SK-N-SH treated with all-trans-retinoic acid at 6 μM for 48 hours (cell line): ENCODE results near the gene OLFML2B.
"Not testable (repeated sequence)": the region's sequence is repeated elsewhere in the genome, so short reads cannot be mapped to it uniquely, and the experiment has no call there.

Source experiments
- ATAC-seq: fragments of 200-7000 bp; cut with Tn5 transposase; 3 replicates; pipeline ENCODE4 v1.9.1; 2020; ENCODE audit warnings: mild to moderate bottlenecking, moderate library complexity
- ARNTL ChIP-seq: fragments of 450-650 bp; formaldehyde crosslinking; IDR thresholded peaks from 2 replicates; pipeline ENCODE4 v1.5.0; 2020; ENCODE audit warnings: low read depth, mild to moderate bottlenecking, moderate library complexity, borderline replicate concordance
- BACH2 ChIP-seq: fragments of 250-450 bp; sonication (Bioruptor Pico); IDR thresholded peaks from 2 replicates; pipeline ENCODE4 v1.9.0; 2021; ENCODE audit warnings: mild to moderate bottlenecking, borderline replicate concordance
- CREB5 ChIP-seq: fragments of 250-450 bp; sonication (Bioruptor Pico); IDR thresholded peaks from 2 replicates; pipeline ENCODE4 v1.5.1; 2020; ENCODE audit warnings: low read depth, mild to moderate bottlenecking, moderate library complexity
- CSDC2 ChIP-seq: fragments of 250-450 bp; sonication (Bioruptor Pico); IDR thresholded peaks from 2 replicates; pipeline ENCODE4 v1.5.0; 2020; ENCODE audit warnings: mild to moderate bottlenecking, moderate library complexity
- ESRRG ChIP-seq: fragments of 250-450 bp; sonication (Bioruptor Pico); IDR thresholded peaks from 2 replicates; pipeline ENCODE4 v1.6.1; 2021; ENCODE audit warnings: mild to moderate bottlenecking
- GLIS3 ChIP-seq: fragments of 250-450 bp; sonication (Bioruptor Pico); IDR thresholded peaks from 2 replicates; pipeline ENCODE4 v1.5.0; 2020; ENCODE audit warnings: mild to moderate bottlenecking, moderate library complexity
- ISL1 ChIP-seq: fragments of 250-450 bp; sonication (Bioruptor Pico); IDR thresholded peaks from 2 replicates; pipeline ENCODE4 v2.1.2; 2022; ENCODE audit warnings: mild to moderate bottlenecking, moderate library complexity
- OSR1 ChIP-seq: fragments of 250-450 bp; sonication (Bioruptor Pico); IDR thresholded peaks from 2 replicates; pipeline ENCODE4 v1.8.0; 2022; ENCODE audit warnings: moderate library complexity, mild to moderate bottlenecking, inconsistent platforms
- PPARA ChIP-seq: fragments of 250-450 bp; sonication (Bioruptor Pico); IDR thresholded peaks from 2 replicates; pipeline ENCODE4 v1.5.0; 2020; ENCODE audit warnings: mild to moderate bottlenecking, borderline replicate concordance
- RARB ChIP-seq: fragments of 250-450 bp; sonication (Bioruptor Pico); IDR thresholded peaks from 2 replicates; pipeline ENCODE4 v1.8.0; 2021; ENCODE audit warnings: mild to moderate bottlenecking, moderate library complexity
- SNAI2 ChIP-seq: fragments of 250-450 bp; sonication (Bioruptor Pico); IDR thresholded peaks from 2 replicates; pipeline ENCODE4 v1.5.0; 2020; ENCODE audit warnings: mild to moderate bottlenecking, moderate library complexity
- TCF4 ChIP-seq: fragments of 250-450 bp; sonication (Bioruptor Pico); IDR thresholded peaks from 2 replicates; pipeline ENCODE4 v1.8.0; 2021; ENCODE audit warnings: mild to moderate bottlenecking, moderate library complexity, borderline replicate concordance
- TOX ChIP-seq: fragments of 250-450 bp; sonication (Bioruptor Pico); IDR thresholded peaks from 2 replicates; pipeline ENCODE4 v1.8.0; 2021; ENCODE audit warnings: mild to moderate bottlenecking, moderate library complexity, borderline replicate concordance
- ZFP3 ChIP-seq: fragments of 250-450 bp; sonication (Bioruptor Pico); IDR thresholded peaks from 2 replicates; pipeline ENCODE4 v1.5.0; 2020; ENCODE audit warnings: mild to moderate bottlenecking, moderate library complexity
- ZFP30 ChIP-seq: fragments of 450-650 bp; formaldehyde crosslinking; IDR thresholded peaks from 2 replicates; pipeline ENCODE4 v1.5.0; 2022; ENCODE audit warnings: mild to moderate bottlenecking, moderate library complexity
- ZNF565 ChIP-seq: fragments of 450-650 bp; formaldehyde crosslinking; conservative IDR thresholded peaks from 2 replicates; pipeline ENCODE4 v1.5.0; 2020; ENCODE audit warnings: low read depth, mild to moderate bottlenecking, moderate library complexity
- ZNF70 ChIP-seq: fragments of 450-650 bp; formaldehyde crosslinking; IDR thresholded peaks from 2 replicates; pipeline ENCODE4 v1.5.0; 2020; ENCODE audit warnings: mild to moderate bottlenecking, moderate library complexity
- ZNF8 ChIP-seq: fragments of 450-650 bp; formaldehyde crosslinking; IDR thresholded peaks from 2 replicates; pipeline ENCODE4 v1.5.0; 2020; ENCODE audit warnings: mild to moderate bottlenecking, moderate library complexity
- TF ChIP-seq, protein P1 (sequence below): fragments of 250-450 bp; sonication (Bioruptor Pico); IDR thresholded peaks from 2 replicates; pipeline ENCODE4 v1.8.0; 2021; ENCODE audit warnings: low read depth, mild to moderate bottlenecking, moderate library complexity, borderline replicate concordance
- TF ChIP-seq, protein P2 (sequence below): fragments of 250-450 bp; sonication (Bioruptor Pico); IDR thresholded peaks from 2 replicates; pipeline ENCODE4 v1.5.1; 2021; ENCODE audit warnings: mild to moderate bottlenecking, moderate library complexity
- TF ChIP-seq, protein P3 (sequence below): fragments of 250-450 bp; sonication (Bioruptor Pico); IDR thresholded peaks from 2 replicates; pipeline ENCODE4 v1.5.0; 2020; ENCODE audit warnings: mild to moderate bottlenecking, moderate library complexity
- TF ChIP-seq, protein P4 (sequence below): fragments of 250-450 bp; sonication (Bioruptor Pico); IDR thresholded peaks from 2 replicates; pipeline ENCODE4 v1.8.0; 2020; ENCODE audit warnings: mild to moderate bottlenecking, moderate library complexity, borderline replicate concordance

OLFML2B gene

GRCh38 chr1:162068301-162068700, 44.6 kb upstream of the OLFML2B start (continued):
- TF ChIP-seq, protein P1, sequence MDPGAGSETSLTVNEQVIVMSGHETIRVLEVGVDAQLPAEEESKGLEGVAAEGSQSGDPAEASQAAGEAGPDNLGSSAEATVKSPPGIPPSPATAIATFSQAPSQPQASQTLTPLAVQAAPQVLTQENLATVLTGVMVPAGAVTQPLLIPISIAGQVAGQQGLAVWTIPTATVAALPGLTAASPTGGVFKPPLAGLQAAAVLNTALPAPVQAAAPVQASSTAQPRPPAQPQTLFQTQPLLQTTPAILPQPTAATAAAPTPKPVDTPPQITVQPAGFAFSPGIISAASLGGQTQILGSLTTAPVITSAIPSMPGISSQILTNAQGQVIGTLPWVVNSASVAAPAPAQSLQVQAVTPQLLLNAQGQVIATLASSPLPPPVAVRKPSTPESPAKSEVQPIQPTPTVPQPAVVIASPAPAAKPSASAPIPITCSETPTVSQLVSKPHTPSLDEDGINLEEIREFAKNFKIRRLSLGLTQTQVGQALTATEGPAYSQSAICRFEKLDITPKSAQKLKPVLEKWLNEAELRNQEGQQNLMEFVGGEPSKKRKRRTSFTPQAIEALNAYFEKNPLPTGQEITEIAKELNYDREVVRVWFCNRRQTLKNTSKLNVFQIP = no peak
- no peak for TF ChIP-seq GLIS3
- TF ChIP-seq TCF4 = no peak
- no peak for TF ChIP-seq ARNTL (CRISPR knock-in tag)

DNA sequence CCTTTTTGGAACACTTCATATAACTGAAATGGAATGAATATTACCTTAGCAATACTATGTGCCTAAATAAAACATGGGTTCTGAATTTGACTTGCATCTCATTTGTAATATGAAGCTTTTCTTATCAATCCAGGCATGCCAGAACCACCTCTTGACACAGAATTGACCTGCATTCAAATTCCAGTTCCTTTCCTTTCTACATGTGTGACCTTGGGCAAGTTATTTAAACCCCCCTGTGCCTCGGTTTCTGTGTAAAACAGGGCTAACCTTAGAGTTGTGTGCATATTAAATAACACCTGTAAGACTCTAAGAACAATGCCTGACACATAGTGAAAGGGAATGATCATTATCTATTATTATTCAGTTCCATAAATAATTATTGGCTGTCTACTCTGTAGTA, 43.8 kb upstream of the OLFML2B start:
- no peak for TF ChIP-seq ARNTL (CRISPR knock-in tag)
- TF ChIP-seq ISL1 (CRISPR knock-in tag) = no peak
- TF ChIP-seq, protein P2, sequence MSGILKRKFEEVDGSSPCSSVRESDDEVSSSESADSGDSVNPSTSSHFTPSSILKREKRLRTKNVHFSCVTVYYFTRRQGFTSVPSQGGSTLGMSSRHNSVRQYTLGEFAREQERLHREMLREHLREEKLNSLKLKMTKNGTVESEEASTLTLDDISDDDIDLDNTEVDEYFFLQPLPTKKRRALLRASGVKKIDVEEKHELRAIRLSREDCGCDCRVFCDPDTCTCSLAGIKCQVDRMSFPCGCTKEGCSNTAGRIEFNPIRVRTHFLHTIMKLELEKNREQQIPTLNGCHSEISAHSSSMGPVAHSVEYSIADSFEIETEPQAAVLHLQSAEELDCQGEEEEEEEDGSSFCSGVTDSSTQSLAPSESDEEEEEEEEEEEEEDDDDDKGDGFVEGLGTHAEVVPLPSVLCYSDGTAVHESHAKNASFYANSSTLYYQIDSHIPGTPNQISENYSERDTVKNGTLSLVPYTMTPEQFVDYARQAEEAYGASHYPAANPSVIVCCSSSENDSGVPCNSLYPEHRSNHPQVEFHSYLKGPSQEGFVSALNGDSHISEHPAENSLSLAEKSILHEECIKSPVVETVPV (CRISPR knock-in tag) = no peak
- TF ChIP-seq CSDC2 = no peak

DNA sequence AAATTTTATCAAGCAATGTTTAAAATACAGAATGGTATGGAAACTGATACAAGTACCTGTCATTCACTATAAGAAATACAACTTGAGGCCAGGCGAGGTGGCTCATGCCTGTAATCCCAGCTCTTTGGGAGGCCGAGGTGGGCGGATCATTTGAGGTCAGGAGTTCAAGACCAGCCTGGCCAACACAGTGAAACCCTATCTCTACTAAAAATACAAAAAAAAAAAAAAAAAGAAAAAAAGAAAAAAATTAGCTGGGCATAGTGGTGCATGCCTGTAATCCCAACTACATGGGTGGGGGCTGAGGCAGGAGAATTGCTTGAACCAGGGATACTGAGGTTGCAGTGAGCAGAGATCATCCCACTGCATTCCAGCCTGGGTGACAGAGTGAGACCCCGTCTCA, 43.2 kb upstream of the OLFML2B start:
- ATAC-seq = not testable (repeated sequence)

More for the DNA sequence above, 43.8 kb upstream of the OLFML2B start:
- ATAC-seq = no peak

DNA sequence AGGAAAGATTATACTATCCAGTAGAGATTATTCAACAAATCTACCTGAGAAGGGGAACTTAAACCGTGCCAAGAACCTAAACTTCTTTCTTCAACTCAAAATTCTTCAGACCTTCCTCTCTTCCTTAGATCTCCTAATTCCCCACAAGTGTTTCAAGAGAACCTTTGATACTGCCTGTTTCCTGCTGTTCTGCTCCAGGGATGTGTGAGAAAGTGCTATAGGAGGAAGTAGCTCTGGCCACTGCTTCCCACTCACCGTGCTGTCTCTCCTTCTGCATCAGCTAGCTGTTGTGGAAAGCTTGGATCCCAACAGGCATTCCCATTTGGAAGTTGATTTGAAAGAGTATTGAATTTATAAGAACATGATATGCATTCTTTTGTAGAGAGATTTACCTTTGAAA, 41.3 kb upstream of the OLFML2B start:
- no peak for TF ChIP-seq RARB
- TF ChIP-seq, protein P3, sequence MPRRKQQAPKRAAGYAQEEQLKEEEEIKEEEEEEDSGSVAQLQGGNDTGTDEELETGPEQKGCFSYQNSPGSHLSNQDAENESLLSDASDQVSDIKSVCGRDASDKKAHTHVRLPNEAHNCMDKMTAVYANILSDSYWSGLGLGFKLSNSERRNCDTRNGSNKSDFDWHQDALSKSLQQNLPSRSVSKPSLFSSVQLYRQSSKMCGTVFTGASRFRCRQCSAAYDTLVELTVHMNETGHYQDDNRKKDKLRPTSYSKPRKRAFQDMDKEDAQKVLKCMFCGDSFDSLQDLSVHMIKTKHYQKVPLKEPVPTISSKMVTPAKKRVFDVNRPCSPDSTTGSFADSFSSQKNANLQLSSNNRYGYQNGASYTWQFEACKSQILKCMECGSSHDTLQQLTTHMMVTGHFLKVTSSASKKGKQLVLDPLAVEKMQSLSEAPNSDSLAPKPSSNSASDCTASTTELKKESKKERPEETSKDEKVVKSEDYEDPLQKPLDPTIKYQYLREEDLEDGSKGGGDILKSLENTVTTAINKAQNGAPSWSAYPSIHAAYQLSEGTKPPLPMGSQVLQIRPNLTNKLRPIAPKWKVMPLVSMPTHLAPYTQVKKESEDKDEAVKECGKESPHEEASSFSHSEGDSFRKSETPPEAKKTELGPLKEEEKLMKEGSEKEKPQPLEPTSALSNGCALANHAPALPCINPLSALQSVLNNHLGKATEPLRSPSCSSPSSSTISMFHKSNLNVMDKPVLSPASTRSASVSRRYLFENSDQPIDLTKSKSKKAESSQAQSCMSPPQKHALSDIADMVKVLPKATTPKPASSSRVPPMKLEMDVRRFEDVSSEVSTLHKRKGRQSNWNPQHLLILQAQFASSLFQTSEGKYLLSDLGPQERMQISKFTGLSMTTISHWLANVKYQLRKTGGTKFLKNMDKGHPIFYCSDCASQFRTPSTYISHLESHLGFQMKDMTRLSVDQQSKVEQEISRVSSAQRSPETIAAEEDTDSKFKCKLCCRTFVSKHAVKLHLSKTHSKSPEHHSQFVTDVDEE (CRISPR knock-in tag) = no peak
- TF ChIP-seq SNAI2 (CRISPR knock-in tag) = no peak
- TF ChIP-seq ZFP30 (CRISPR knock-in tag) = no peak
- TF ChIP-seq ISL1 (CRISPR knock-in tag) = no peak
- no peak for ATAC-seq

GRCh38 chr1:162062542-162063015, 38.9 kb upstream of the OLFML2B start:
- no peak for TF ChIP-seq OSR1 (CRISPR knock-in tag)
- TF ChIP-seq ZFP3 (CRISPR knock-in tag) = no peak
- no peak for TF ChIP-seq BACH2 (CRISPR knock-in tag)
- TF ChIP-seq, protein P4, sequence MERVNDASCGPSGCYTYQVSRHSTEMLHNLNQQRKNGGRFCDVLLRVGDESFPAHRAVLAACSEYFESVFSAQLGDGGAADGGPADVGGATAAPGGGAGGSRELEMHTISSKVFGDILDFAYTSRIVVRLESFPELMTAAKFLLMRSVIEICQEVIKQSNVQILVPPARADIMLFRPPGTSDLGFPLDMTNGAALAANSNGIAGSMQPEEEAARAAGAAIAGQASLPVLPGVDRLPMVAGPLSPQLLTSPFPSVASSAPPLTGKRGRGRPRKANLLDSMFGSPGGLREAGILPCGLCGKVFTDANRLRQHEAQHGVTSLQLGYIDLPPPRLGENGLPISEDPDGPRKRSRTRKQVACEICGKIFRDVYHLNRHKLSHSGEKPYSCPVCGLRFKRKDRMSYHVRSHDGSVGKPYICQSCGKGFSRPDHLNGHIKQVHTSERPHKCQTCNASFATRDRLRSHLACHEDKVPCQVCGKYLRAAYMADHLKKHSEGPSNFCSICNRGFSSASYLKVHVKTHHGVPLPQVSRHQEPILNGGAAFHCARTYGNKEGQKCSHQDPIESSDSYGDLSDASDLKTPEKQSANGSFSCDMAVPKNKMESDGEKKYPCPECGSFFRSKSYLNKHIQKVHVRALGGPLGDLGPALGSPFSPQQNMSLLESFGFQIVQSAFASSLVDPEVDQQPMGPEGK = no peak
- TF ChIP-seq ARNTL (CRISPR knock-in tag) = no peak
- TF ChIP-seq PPARA (CRISPR knock-in tag) = no peak
- no peak for TF ChIP-seq ZFP30 (CRISPR knock-in tag)
- TF ChIP-seq TCF4 = no peak; the same call in 1 of the 2 replicates
- no peak for TF ChIP-seq GLIS3
- no peak for TF ChIP-seq ZNF70 (CRISPR knock-in tag)
- TF ChIP-seq, all 23 proteins: peak for 0
- peak; percentile 87 for ATAC-seq

DNA sequence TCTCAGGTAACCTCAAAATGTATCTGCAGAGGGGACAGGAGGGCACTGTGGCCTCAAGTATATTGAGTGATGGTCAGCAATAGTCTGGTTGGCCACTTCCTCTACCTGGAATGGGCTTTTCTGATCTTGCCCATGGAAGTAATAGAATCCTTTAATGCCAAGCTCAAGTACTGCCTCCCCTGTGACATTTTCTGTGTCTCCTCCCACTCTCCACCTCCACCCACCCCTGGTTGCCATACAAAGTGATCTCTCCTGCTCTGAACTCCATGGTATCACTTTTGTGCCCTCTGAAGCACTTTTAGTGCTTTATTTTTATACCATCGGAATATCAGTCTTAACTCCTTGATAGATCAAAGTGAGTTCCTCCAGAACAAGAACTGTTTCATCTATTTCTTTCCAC, 36.6 kb upstream of the OLFML2B start:
- ATAC-seq = no peak
- TF ChIP-seq ZNF70 (CRISPR knock-in tag) = no peak
- no peak for TF ChIP-seq ESRRG
- TF ChIP-seq CREB5 (CRISPR knock-in tag) = no peak
- TF ChIP-seq, protein P2 (CRISPR knock-in tag) = no peak
- no peak for TF ChIP-seq TCF4
- TF ChIP-seq ZNF8 (CRISPR knock-in tag) = no peak
- no peak for TF ChIP-seq TOX
- TF ChIP-seq ZNF565 (CRISPR knock-in tag) = no peak
- TF ChIP-seq CSDC2 = no peak
- TF ChIP-seq, protein P1 = no peak
- TF ChIP-seq ZFP30 (CRISPR knock-in tag) = no peak
